SK-N-DZ (cell line): ENCODE measurements around the gene MACF1.

Source experiments
- DNase-seq: peaks from one replicate; pipeline ENCODE4 v3.0.0-alpha.2; 2015; ENCODE audit warnings: low spot score

MACF1 gene

GRCh38 chr1:39354572-39354971, 150.1 kb downstream of the MACF1 start:
- DNase-seq = no peak

GRCh38 chr1:39358491-39358890, 154.0 kb downstream of the MACF1 start:
- DNase-seq = no peak

GRCh38 chr1:39359028-39359570, 154.6 kb downstream of the MACF1 start:
- no peak for DNase-seq

GRCh38 chr1:39360731-39361130, 156.2 kb downstream of the MACF1 start:
- no peak for DNase-seq

GRCh38 chr1:39361446-39361845, 157.0 kb downstream of the MACF1 start:
- no peak for DNase-seq

- DNase-seq = no peak
Observed at GRCh38 chr1:39363267-39363666, 158.8 kb downstream of the MACF1 start.

GRCh38 chr1:39368045-39368444, 163.6 kb downstream of the MACF1 start:
- no peak for DNase-seq

GRCh38 chr1:39369565-39369964, 165.1 kb downstream of the MACF1 start:
- no peak for DNase-seq

- DNase-seq = no peak
Observed at GRCh38 chr1:39370602-39371001, 166.1 kb downstream of the MACF1 start.

GRCh38 chr1:39372105-39372504, 167.6 kb downstream of the MACF1 start:
- no peak for DNase-seq

GRCh38 chr1:39376656-39377055, 172.2 kb downstream of the MACF1 start:
- no peak for DNase-seq

GRCh38 chr1:39378377-39378776, 173.9 kb downstream of the MACF1 start:
- DNase-seq = no peak

GRCh38 chr1:39379187-39379586, 174.7 kb downstream of the MACF1 start:
- no peak for DNase-seq

- DNase-seq = no peak
Observed at GRCh38 chr1:39380036-39380435, 175.5 kb downstream of the MACF1 start.

GRCh38 chr1:39381839-39382238, 177.3 kb downstream of the MACF1 start:
- no peak for DNase-seq

- DNase-seq = no peak
Observed at GRCh38 chr1:39384305-39384704, 179.8 kb downstream of the MACF1 start.

- DNase-seq = no peak
Observed at GRCh38 chr1:39385067-39385988, 180.8 kb downstream of the MACF1 start.

- DNase-seq = no peak
Observed at GRCh38 chr1:39386997-39387396, 182.5 kb downstream of the MACF1 start.

- no peak for DNase-seq
Observed at GRCh38 chr1:39387452-39387851, 183.0 kb downstream of the MACF1 start.

GRCh38 chr1:39391691-39392679, 187.5 kb downstream of the MACF1 start:
- no peak for DNase-seq

- DNase-seq = no peak
Observed at GRCh38 chr1:39392851-39393573, 188.5 kb downstream of the MACF1 start.
